K562 (cell line): Measurements from ENCODE around the gene ATRNL1. TPM values are rescaled to one million over a fixed set of nuclear protein-coding genes. Genes with fewer than 3 reads are reported as not detected.

Experiments
- ATAC-seq: fragments of 200-7000 bp; cut with Tn5 transposase; 3 replicates; pipeline ENCODE4 v1.9.1; 2020; ENCODE audit warnings: moderate library complexity
- BruUV-seq: library from RNA; stranded (reverse); fragments of 400-500 nt; replicated peaks from 2 replicates; lab custom pipeline; 2021; lab: Mats Ljungman, UMichigan
- CTCF ChIA-PET: fragments of 300-600 bp; formaldehyde crosslinking; extraction: SDS; loops from one replicate; lab custom pipeline; 2021; ENCODE audit warnings: low intra/inter-chr PET ratio; lab: Yijun Ruan, JAX
- POLR2A ChIA-PET: fragments of 300-600, 350-650 bp; sonication (Branson Sonifier 250); formaldehyde crosslinking; extraction: SDS; loops from one replicate; lab custom pipeline; 2021; ENCODE audit warnings: antibody characterized with exemption, inconsistent platforms; lab: Yijun Ruan, JAX
- DNase-seq, 4 experiments: peaks; one replicate each; pipeline versions ENCODE4 v3.0.0 to v3.0.0-alpha.2; 2011 to 2018; ENCODE audit warnings: low spot score in 3 of 4, mixed read lengths in 3 of 4; ENCODE audit errors: extremely low read depth in 1 of 4
- FAIRE-seq: peaks from 2 replicates; lab custom pipeline; 2011; peaks lifted over from hg19 to GRCh38; lab: Jason Lieb, UNC
- H2AFZ ChIP-seq: 2 replicates; pipeline ENCODE4 v1.6.0; 2011; ENCODE audit warnings: low read depth, low read length, control low read depth, inconsistent platforms
- H3K27ac ChIP-seq: fragments of 200-600 bp; 3 replicates; pipeline ENCODE4 v1.8.0; 2011; ENCODE audit warnings: low read depth, mild to moderate bottlenecking, control low read depth, inconsistent platforms, low read length, moderate library complexity, mixed read lengths; ENCODE audit errors: extremely low read depth
- H3K27me3 ChIP-seq, 2 experiments: fragments of 300-600 bp in 1 of 2; 2 replicates in 1 of 2; 3 replicates in 1 of 2; pipeline versions ENCODE4 v1.6.0 to v1.8.0; 2011; ENCODE audit warnings: inconsistent platforms in 2 of 2, low read length in 2 of 2, mild to moderate bottlenecking in 1 of 2, mixed read lengths in 1 of 2, moderate library complexity in 1 of 2; ENCODE audit not compliant: control insufficient read depth in 2 of 2, insufficient read depth in 2 of 2
- H3K36me3 ChIP-seq: fragments of 300-600 bp; 3 replicates; pipeline ENCODE4 v1.8.0; 2011; ENCODE audit warnings: mild to moderate bottlenecking, low read length, inconsistent platforms; ENCODE audit not compliant: control insufficient read depth, insufficient read depth
- H3K4me1 ChIP-seq, 2 experiments: fragments of 200-600 bp in 1 of 2; replicated peaks in 1 of 2; 2 replicates in 1 of 2; 3 replicates in 1 of 2; pipeline versions ENCODE4 v1.5.1 to v1.8.0; 2011; ENCODE audit warnings: inconsistent platforms in 2 of 2, low read length in 2 of 2, mild to moderate bottlenecking in 1 of 2, mixed read lengths in 1 of 2, moderate library complexity in 1 of 2; ENCODE audit not compliant: control insufficient read depth in 2 of 2, insufficient read depth in 2 of 2
- H3K4me2 ChIP-seq: 2 replicates; pipeline ENCODE4 v1.6.1; 2011; ENCODE audit warnings: low read length, control low read depth, inconsistent platforms, mixed read lengths; ENCODE audit not compliant: insufficient read depth
- H3K4me3 ChIP-seq: fragments of 200-600 bp; sonication (generic), shearing (Covaris generic); 2 replicates; pipeline ENCODE4 v1.5.1; 2016; ENCODE audit warnings: control low read depth, inconsistent platforms
- H3K79me2 ChIP-seq: fragments of 200-600 bp; 3 replicates; pipeline ENCODE4 v1.8.0; 2011; ENCODE audit warnings: low read length, inconsistent platforms; ENCODE audit not compliant: control insufficient read depth, insufficient read depth
- H3K9ac ChIP-seq, 2 experiments: 2 replicates each; pipeline versions ENCODE4 v1.6.0 to v1.6.1; 2011; ENCODE audit warnings: low read depth in 2 of 2, low read length in 2 of 2, control low read depth in 1 of 2, inconsistent platforms in 1 of 2, mild to moderate bottlenecking in 1 of 2, mixed read lengths in 1 of 2; ENCODE audit not compliant: insufficient read depth in 1 of 2
- H3K9me1 ChIP-seq: one replicate; pipeline ENCODE4 v1.6.0; 2011; ENCODE audit warnings: inconsistent platforms, mild to moderate bottlenecking, low read length, moderate library complexity; ENCODE audit not compliant: control insufficient read depth, insufficient read depth
- H3K9me3 ChIP-seq: replicated peaks from 2 replicates; pipeline ENCODE4 v1.5.1; 2011; ENCODE audit warnings: low read depth, low read length, inconsistent platforms; ENCODE audit not compliant: control insufficient read depth, insufficient read depth
- H4K20me1 ChIP-seq: replicated peaks from 2 replicates; pipeline ENCODE4 v1.6.1; 2011; ENCODE audit warnings: low read length, inconsistent platforms, mixed read lengths; ENCODE audit not compliant: control insufficient read depth, insufficient read depth
- ARHGAP35 ChIP-seq: fragments of 450-650 bp; IDR thresholded peaks from 2 replicates; pipeline ENCODE4 v1.6.1; 2018; ENCODE audit not compliant: partially characterized antibody
- CREM ChIP-seq: IDR thresholded peaks from 2 replicates; pipeline ENCODE4 v1.6.1; 2014; ENCODE audit warnings: antibody characterized with exemption, low read depth
- E2F3 ChIP-seq: fragments of 250-450 bp; sonication (Bioruptor Pico); IDR thresholded peaks from 2 replicates; pipeline ENCODE4 v1.4.0; 2020; ENCODE audit warnings: mild to moderate bottlenecking
- ELF4 ChIP-seq: fragments of 450-650 bp; formaldehyde crosslinking; IDR thresholded peaks from 2 replicates; pipeline ENCODE4 v1.4.0; 2022; ENCODE audit warnings: missing genetic modification characterization
- GABPB2 ChIP-seq: fragments of 250-450 bp; sonication (Bioruptor Pico); conservative IDR thresholded peaks from 2 replicates; pipeline ENCODE4 v1.5.1; 2021; ENCODE audit warnings: mild to moderate bottlenecking
- NFE2 ChIP-seq: IDR thresholded peaks from 2 replicates; pipeline ENCODE4 v1.6.1; 2014; ENCODE audit warnings: antibody characterized with exemption, low read depth
- TEAD4 ChIP-seq, 2 experiments: sonication (generic) in 1 of 2; formaldehyde crosslinking in 1 of 2; IDR thresholded peaks; 2 replicates each; pipeline versions ENCODE4 v1.6.1 to v1.8.0; 2012 to 2022; ENCODE audit warnings: borderline replicate concordance in 1 of 2, inconsistent platforms in 1 of 2, low read length in 1 of 2, mild to moderate bottlenecking in 1 of 2, missing genetic modification reagents in 1 of 2
- ZNF512 ChIP-seq: IDR thresholded peaks from 2 replicates; pipeline ENCODE4 v1.6.1; 2016; ENCODE audit warnings: missing genetic modification characterization, missing compliant biosample characterization
- WGBS: fragments of 100-300 bp; shearing (Covaris generic); methylation state at CpG from one replicate; pipeline ENCODE4 v1.1.6; 2016; ENCODE audit warnings: low coverage, mixed read lengths; ENCODE audit not compliant: insufficient coverage; ENCODE audit errors: missing lambda C conversion rate; 5-methylcytosine and 5-hydroxymethylcytosine counted together
- in situ Hi-C: fragments of 300-500 bp; cut with MboI; formaldehyde crosslinking; loops from 4 replicates; pipeline ENCODE4 v1.15.0; 2018; ENCODE audit warnings: inconsistent platforms, mixed read lengths
- intact Hi-C: fragments of 100-400 bp; cut with micrococcal nuclease; formaldehyde crosslinking; loops from 2 replicates; pipeline ENCODE4 v1.14.2; 2022
- polyA plus RNA-seq, 8 experiments: library from polyadenylated mRNA; depleted of rRNA in 4 of 8; stranded (reverse) in 5 of 8; unstranded in 3 of 8; fragments of >200 nt; fragmentation: Nextera tagmentation in 2 of 8; fragmentation: Illumina TruSeq in 1 of 8; extraction: Ambion mirVana in 2 of 8; extraction: Trizol in 1 of 8; gene quantifications; 2 replicates each; pipeline versions ENCODE4 v1.2.1 to v1.2.3, GENCODE V29; 2011 to 2014; ENCODE audit warnings: inconsistent platforms in 1 of 8, missing spikeins in 1 of 8
- total RNA-seq, 7 experiments: library from RNA; depleted of rRNA in 6 of 7; stranded (reverse); fragments of >200 nt in 6 of 7; fragmentation: Illumina TruSeq in 2 of 7; extraction: Trizol in 2 of 7; gene quantifications; 2 replicates each; pipeline versions ENCODE4 v1.2.1 to v1.2.3, GENCODE V29; 2011 to 2021; ENCODE audit warnings: low replicate concordance in 1 of 7

Gene ATRNL1
- total and polyA plus RNA-seq, 9 of the 15 experiments (the other 6 are each of a cell fraction or from before 2014, with no cell fraction given) = 0.18 TPM; not detected in 8

GRCh38 chr10:115046686-115047236, 46.4 kb upstream of the ATRNL1 start:
- Histone ChIP-seq H3K79me2 (no peaks in the 10 kb centered on the region), H4K20me1 (no peaks in the 10 kb centered on the region), H3K36me3 (no peaks in the 10 kb centered on the region), H3K9me3 (no peaks in the 10 kb centered on the region), H3K4me2 (no peak overlapping the region), H3K27ac (no peak overlapping the region), H3K4me3 (no peak overlapping the region), H2AFZ (no peak overlapping the region), H3K27me3 (no peaks in the 10 kb centered on the region), H3K9me1 (no peaks in the 10 kb centered on the region)
- 0% methylated on average over 1 of the region's 1 CpG for WGBS
- intact Hi-C loops = no loop called here
- no TSS peak for BruUV-seq
- no peak for ATAC-seq
- TF ChIP-seq ELF4 (CRISPR knock-in tag) (no peak), NFE2 (no peak)
- TF ChIP-seq, all 486 proteins: peak for 0
- FAIRE-seq (no peak), DNase-seq (no peak)
- no peaks in the 10 kb centered on the region for H3K4me1 ChIP-seq
- in situ Hi-C loops = no loop called here
- ChIA-PET CTCF (no interaction called here), POLR2A (no interaction called here)
- H3K9ac ChIP-seq = no peak overlapping the region

GRCh38 chr10:115047705-115048104, 45.5 kb upstream of the ATRNL1 start:
- ChIA-PET POLR2A (no interaction called here), CTCF (no interaction called here)
- Histone ChIP-seq H3K36me3 (no peaks in the 10 kb centered on the region), H3K4me1 (no peaks in the 10 kb centered on the region), H3K9me3 (no peaks in the 10 kb centered on the region), H3K27ac (no peak overlapping the region), H3K9me1 (no peaks in the 10 kb centered on the region), H3K4me3 (no peak overlapping the region), H3K79me2 (no peaks in the 10 kb centered on the region), H3K4me2 (no peak overlapping the region), H4K20me1 (no peaks in the 10 kb centered on the region), H3K27me3 (no peaks in the 10 kb centered on the region), H2AFZ (no peak overlapping the region), H3K9ac (no peak overlapping the region)
- intact Hi-C loops = no loop called here
- in situ Hi-C loops = no loop called here
- no TSS peak for BruUV-seq
- DNase-seq (no peak), ATAC-seq (no peak), FAIRE-seq (no peak)
- no peak for TF ChIP-seq E2F3 (CRISPR knock-in tag)
- no peak for TF ChIP-seq ZNF512 (tag)
- no peak for TF ChIP-seq GABPB2 (CRISPR knock-in tag)
- TF ChIP-seq ARHGAP35 = no peak
- no peak for TF ChIP-seq CREM
- no peak for TF ChIP-seq TEAD4 (IDR thresholded peaks at IDR 0.05; ENCODE audit: low read length)
- no peak for TF ChIP-seq TEAD4 (CRISPR knock-in tag; IDR thresholded peaks at IDR 0.05; ENCODE audit: borderline replicate concordance)
